IMR-90 (cell line): ENCODE measurements around the gene SLC7A10. TPM values are rescaled to one million over a fixed set of nuclear protein-coding genes. Genes with fewer than 3 reads are reported as not detected.

ENCODE experiments used
- ATAC-seq: fragments of 200-7000 bp; cut with Tn5 transposase; 2 replicates; pipeline ENCODE4 v1.9.1; 2020; ENCODE audit warnings: low read depth, mild to moderate bottlenecking, moderate library complexity
- BruUV-seq: library from RNA; stranded (reverse); fragments of 400-500 nt; replicated peaks from 2 replicates; lab custom pipeline; 2021; lab: Mats Ljungman, UMichigan
- CTCF ChIA-PET: fragments of 300-600 bp; formaldehyde crosslinking; extraction: SDS; loops from one replicate; lab custom pipeline; 2021; ENCODE audit warnings: antibody characterized with exemption; lab: Yijun Ruan, JAX
- POLR2A ChIA-PET: fragments of 300-600 bp; sonication (Branson Sonifier 250); formaldehyde crosslinking; loops from one replicate; lab custom pipeline; 2022; ENCODE audit warnings: antibody characterized with exemption; ENCODE audit not compliant: unreplicated experiment; lab: Charles Lee
- DNase-seq: peaks from one replicate; pipeline ENCODE4 v3.0.0; 2013
- H2AFZ ChIP-seq: replicated peaks from 2 replicates; pipeline ENCODE3; 2013; ENCODE audit warnings: low read length, mild to moderate bottlenecking; ENCODE audit not compliant: poor library complexity
- H2AK5ac ChIP-seq: 2 replicates; pipeline ENCODE4 v1.6.1; 2013; ENCODE audit warnings: low read depth, low read length, inconsistent platforms
- H2AK9ac ChIP-seq: replicated peaks from 2 replicates; pipeline ENCODE3; 2013; ENCODE audit warnings: mild to moderate bottlenecking, low read depth, low read length, moderate library complexity; ENCODE audit not compliant: poor library complexity
- H2BK120ac ChIP-seq: 2 replicates; pipeline ENCODE4 v1.6.1; 2013; ENCODE audit warnings: low read depth, low read length, inconsistent platforms
- H2BK15ac ChIP-seq: 3 replicates; pipeline ENCODE4 v1.6.1; 2013; ENCODE audit warnings: low read depth, low read length, inconsistent platforms
- H2BK20ac ChIP-seq: 2 replicates; pipeline ENCODE4 v1.6.1; 2013; ENCODE audit warnings: low read depth, mild to moderate bottlenecking, inconsistent platforms, low read length, moderate library complexity
- H2BK5ac ChIP-seq: 2 replicates; pipeline ENCODE4 v1.6.1; 2013; ENCODE audit warnings: mild to moderate bottlenecking, low read depth, low read length, inconsistent platforms; ENCODE audit not compliant: poor library complexity, severe bottlenecking
- H3K14ac ChIP-seq: replicated peaks from 2 replicates; pipeline ENCODE4 v1.6.1; 2013; ENCODE audit warnings: low read depth, low read length, inconsistent platforms
- H3K18ac ChIP-seq: 2 replicates; pipeline ENCODE4 v1.6.1; 2013; ENCODE audit warnings: low read depth, low read length, control low read depth
- H3K23ac ChIP-seq: 2 replicates; pipeline ENCODE4 v1.6.1; 2013; ENCODE audit warnings: low read depth, low read length, inconsistent platforms
- H3K27ac ChIP-seq: 2 replicates; pipeline ENCODE4 v1.5.1; 2013; ENCODE audit warnings: mild to moderate bottlenecking, control low read depth, low read length; ENCODE audit not compliant: insufficient read depth
- H3K27me3 ChIP-seq: 2 replicates; pipeline ENCODE4 v1.6.1; 2013; ENCODE audit warnings: low read length; ENCODE audit not compliant: control insufficient read depth, insufficient read depth
- H3K36me3 ChIP-seq: 2 replicates; pipeline ENCODE4 v1.6.1; 2013; ENCODE audit warnings: low read length, mixed read lengths; ENCODE audit not compliant: control insufficient read depth, insufficient read depth
- H3K4ac ChIP-seq: 2 replicates; pipeline ENCODE4 v1.6.1; 2013; ENCODE audit warnings: low read depth, low read length, inconsistent platforms
- H3K4me1 ChIP-seq: 2 replicates; pipeline ENCODE4 v1.6.1; 2013; ENCODE audit warnings: low read length, mixed read lengths; ENCODE audit not compliant: control insufficient read depth, insufficient read depth
- H3K4me2 ChIP-seq: 2 replicates; pipeline ENCODE4 v1.6.1; 2013; ENCODE audit warnings: low read depth, mild to moderate bottlenecking, control low read depth, low read length, moderate library complexity
- H3K4me3 ChIP-seq: 2 replicates; pipeline ENCODE4 v1.5.1; 2013; ENCODE audit warnings: low read depth, mild to moderate bottlenecking, control low read depth, low read length, moderate library complexity; ENCODE audit not compliant: insufficient read depth
- H3K56ac ChIP-seq: 2 replicates; pipeline ENCODE4 v1.6.1; 2013; ENCODE audit warnings: low read length, inconsistent platforms; ENCODE audit not compliant: insufficient read depth; ENCODE audit errors: extremely low read depth
- H3K79me1 ChIP-seq, 2 experiments: 2 replicates each; pipeline ENCODE4 v1.6.1; 2013; ENCODE audit warnings: low read length in 2 of 2, inconsistent platforms in 1 of 2, low read depth in 1 of 2
- H3K9ac ChIP-seq: 2 replicates; pipeline ENCODE4 v1.6.1; 2013; ENCODE audit warnings: low read depth, low read length, control low read depth
- H3K9me1 ChIP-seq: 2 replicates; pipeline ENCODE4 v1.6.1; 2013; ENCODE audit warnings: low read length, inconsistent platforms; ENCODE audit not compliant: insufficient read depth
- H3K9me3 ChIP-seq: 2 replicates; pipeline ENCODE4 v1.6.1; 2013; ENCODE audit warnings: low read length; ENCODE audit not compliant: control insufficient read depth, insufficient read depth
- H4K20me1 ChIP-seq: 2 replicates; pipeline ENCODE4 v1.6.1; 2013; ENCODE audit warnings: low read length, inconsistent platforms; ENCODE audit not compliant: insufficient read depth
- H4K5ac ChIP-seq: 2 replicates; pipeline ENCODE4 v1.6.1; 2013; ENCODE audit warnings: mild to moderate bottlenecking, low read depth, low read length, control low read depth
- H4K8ac ChIP-seq, 2 experiments: 2 replicates each; pipeline ENCODE4 v1.6.1; 2013; ENCODE audit warnings: low read depth in 2 of 2, low read length in 2 of 2, control low read depth in 1 of 2, inconsistent platforms in 1 of 2
- H4K91ac ChIP-seq: 2 replicates; pipeline ENCODE4 v1.6.1; 2013; ENCODE audit warnings: low read depth, low read length, inconsistent platforms; ENCODE audit not compliant: insufficient read depth
- CEBPB ChIP-seq: IDR thresholded peaks from 2 replicates; pipeline ENCODE4 v1.6.1; 2012; ENCODE audit warnings: low read depth, low read length, improper control_type of control experiment
- CHD1 ChIP-seq: IDR thresholded peaks from 2 replicates; pipeline ENCODE4 v1.6.1; 2012; ENCODE audit warnings: low read depth, low read length, improper control_type of control experiment
- CTCF ChIP-seq: conservative IDR thresholded peaks from 2 replicates; pipeline ENCODE4 v1.5.1; 2012; ENCODE audit warnings: mild to moderate bottlenecking, low read depth, low read length, improper control_type of control experiment
- MXI1 ChIP-seq: IDR thresholded peaks from 2 replicates; pipeline ENCODE4 v1.6.1; 2012; ENCODE audit warnings: low read depth, mild to moderate bottlenecking, low read length, moderate library complexity, borderline replicate concordance
- POLR2A ChIP-seq: IDR thresholded peaks from 2 replicates; pipeline ENCODE4 v1.6.1; 2012; ENCODE audit warnings: mild to moderate bottlenecking, low read depth, low read length
- RFX5 ChIP-seq: IDR thresholded peaks from 2 replicates; pipeline ENCODE4 v1.8.0; 2012; ENCODE audit warnings: low read depth, mild to moderate bottlenecking, low read length, moderate library complexity
- USF2 ChIP-seq: fragments of 150-350 bp; IDR thresholded peaks from 2 replicates; pipeline ENCODE4 v1.6.1; 2017; ENCODE audit warnings: mild to moderate bottlenecking, antibody characterized with exemption, low read length, low read depth
- WGBS, 2 experiments: methylation state at CpG; one replicate each; pipeline versions ENCODE4 v1.1.5 to v1.1.7; 2013; ENCODE audit warnings: missing lambda C conversion rate in 2 of 2; ENCODE audit not compliant: insufficient read length in 1 of 2; ENCODE audit errors: extremely low coverage in 2 of 2; 5-methylcytosine and 5-hydroxymethylcytosine counted together
- dilution Hi-C: fragments of 300-500 bp; cut with HindIII; formaldehyde crosslinking; loops from one replicate; pipeline ENCODE4 v1.14.3; 2018; ENCODE audit warnings: low sequenced_read_pairs; ENCODE audit not compliant: unreplicated experiment
- in situ Hi-C: fragments of 300-500 bp; cut with MboI; formaldehyde crosslinking; loops from 3 replicates; pipeline ENCODE4 v1.14.3; 2019; ENCODE audit warnings: low sequenced_read_pairs, inconsistent platforms, mixed read lengths
- intact Hi-C: fragments of 100-400 bp; cut with micrococcal nuclease; formaldehyde crosslinking; loops from 2 replicates; pipeline ENCODE4 v1.10.0; 2022
- polyA plus RNA-seq, 3 experiments: library from polyadenylated mRNA; depleted of rRNA; stranded (reverse); fragments of >200 nt; gene quantifications; 2 replicates each; pipeline ENCODE4 v1.2.3, GENCODE V29; 2012; ENCODE audit warnings: low replicate concordance in 1 of 3
- total RNA-seq: library from RNA; depleted of rRNA; stranded (reverse); fragments of >200 nt; gene quantifications from 2 replicates; pipeline ENCODE4 v1.2.3, GENCODE V29; 2012

SLC7A10 gene
- total and polyA plus RNA-seq, 2 of the 4 experiments (the other 2 are of a cell fraction): not detected

- no peak overlapping the region for H2AK9ac ChIP-seq
- no peaks in the 10 kb centered on the region for H3K4me1 ChIP-seq
- H4K8ac ChIP-seq: no peak overlapping the region
- H3K36me3 ChIP-seq: peaks cover 11% of the 10 kb centered on the region; the same call in 1 of the 2 replicates
- POLR2A ChIA-PET: no interaction called here
- H2AFZ ChIP-seq: no peak overlapping the region
- CTCF ChIA-PET: no interaction called here
- no peak overlapping the region for H4K91ac ChIP-seq
- no peak overlapping the region for H2BK20ac ChIP-seq
- H4K5ac ChIP-seq: no peak overlapping the region
- H2BK5ac ChIP-seq: no peak overlapping the region
- H3K56ac ChIP-seq: no peak overlapping the region
- H3K18ac ChIP-seq: no peak overlapping the region
- no peak overlapping the region for H3K23ac ChIP-seq
- no peaks in the 10 kb centered on the region for H3K9me1 ChIP-seq
- intact Hi-C loops: no loop called here
- no peak overlapping the region for H3K27ac ChIP-seq
- no peak for ATAC-seq
- no peak overlapping the region for H3K9ac ChIP-seq
- TF ChIP-seq POLR2A (no peak), CHD1 (no peak), MXI1 (no peak), CTCF (no peak), USF2 (no peak), RFX5 (no peak), CEBPB (no peak)
- no peak for DNase-seq
- no peaks in the 10 kb centered on the region for H4K20me1 ChIP-seq
- H3K4me2 ChIP-seq: no peak overlapping the region
- H3K4ac ChIP-seq: no peak overlapping the region
- H2BK120ac ChIP-seq: no peak overlapping the region
- no peak overlapping the region for H2AK5ac ChIP-seq
- in situ Hi-C loops: no loop called here
- no peak overlapping the region for H3K4me3 ChIP-seq
- H3K79me1 ChIP-seq: no peaks in the 10 kb centered on the region
- dilution Hi-C loops: no loop called here
- 90% methylated on average over 2 of the region's 24 CpGs; no CpG with 5 or more reads in 1 of the 2 experiments for WGBS, 2 experiments
- BruUV-seq: no TSS peak
- no peaks in the 10 kb centered on the region for H3K9me3 ChIP-seq
- no peak overlapping the region for H2BK15ac ChIP-seq
- H3K27me3 ChIP-seq: no peaks in the 10 kb centered on the region; the same call in 1 of the 2 replicates
- no peak overlapping the region for H3K14ac ChIP-seq
These were observed 16.5 kb downstream of the SLC7A10 start for GRCh38 chr19:33208904-33209849.
